ENCODE measurements around the gene ANKRD24.
"Not testable (repeated sequence)": the region's sequence is repeated elsewhere in the genome, so short reads cannot be mapped to it uniquely, and the experiment has no call there.

DNA sequence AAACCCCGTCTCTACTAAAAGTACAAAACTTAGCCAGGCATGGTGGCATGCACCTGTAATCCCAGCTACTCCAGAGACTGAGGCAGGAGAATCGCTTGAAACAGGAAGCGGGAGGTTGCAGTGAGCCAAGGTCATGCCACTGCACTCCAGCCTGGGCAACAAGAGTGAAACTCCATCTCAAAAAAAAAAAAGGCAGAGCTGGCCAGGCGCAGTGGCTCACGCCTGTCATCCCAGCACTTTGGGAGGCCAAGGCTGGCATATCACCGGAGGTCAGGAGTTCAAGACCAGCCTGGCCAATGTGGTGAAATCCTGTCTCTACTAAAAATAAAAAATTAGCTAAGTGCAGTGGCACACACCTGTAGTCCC is 91.8 kb downstream of the ANKRD24 start:
- TF ChIP-seq, protein P1, sequence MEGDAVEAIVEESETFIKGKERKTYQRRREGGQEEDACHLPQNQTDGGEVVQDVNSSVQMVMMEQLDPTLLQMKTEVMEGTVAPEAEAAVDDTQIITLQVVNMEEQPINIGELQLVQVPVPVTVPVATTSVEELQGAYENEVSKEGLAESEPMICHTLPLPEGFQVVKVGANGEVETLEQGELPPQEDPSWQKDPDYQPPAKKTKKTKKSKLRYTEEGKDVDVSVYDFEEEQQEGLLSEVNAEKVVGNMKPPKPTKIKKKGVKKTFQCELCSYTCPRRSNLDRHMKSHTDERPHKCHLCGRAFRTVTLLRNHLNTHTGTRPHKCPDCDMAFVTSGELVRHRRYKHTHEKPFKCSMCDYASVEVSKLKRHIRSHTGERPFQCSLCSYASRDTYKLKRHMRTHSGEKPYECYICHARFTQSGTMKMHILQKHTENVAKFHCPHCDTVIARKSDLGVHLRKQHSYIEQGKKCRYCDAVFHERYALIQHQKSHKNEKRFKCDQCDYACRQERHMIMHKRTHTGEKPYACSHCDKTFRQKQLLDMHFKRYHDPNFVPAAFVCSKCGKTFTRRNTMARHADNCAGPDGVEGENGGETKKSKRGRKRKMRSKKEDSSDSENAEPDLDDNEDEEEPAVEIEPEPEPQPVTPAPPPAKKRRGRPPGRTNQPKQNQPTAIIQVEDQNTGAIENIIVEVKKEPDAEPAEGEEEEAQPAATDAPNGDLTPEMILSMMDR (IDR thresholded peaks at IDR 0.05): not testable (repeated sequence)
- TF ChIP-seq POLR2A, POLR2AphosphoS5 (IDR thresholded peaks at IDR 0.05): not testable (repeated sequence)

All from stomach (tissue), 4 donors.